Measurements from ENCODE around the gene BEND6.

The BEND6 gene

DNA sequence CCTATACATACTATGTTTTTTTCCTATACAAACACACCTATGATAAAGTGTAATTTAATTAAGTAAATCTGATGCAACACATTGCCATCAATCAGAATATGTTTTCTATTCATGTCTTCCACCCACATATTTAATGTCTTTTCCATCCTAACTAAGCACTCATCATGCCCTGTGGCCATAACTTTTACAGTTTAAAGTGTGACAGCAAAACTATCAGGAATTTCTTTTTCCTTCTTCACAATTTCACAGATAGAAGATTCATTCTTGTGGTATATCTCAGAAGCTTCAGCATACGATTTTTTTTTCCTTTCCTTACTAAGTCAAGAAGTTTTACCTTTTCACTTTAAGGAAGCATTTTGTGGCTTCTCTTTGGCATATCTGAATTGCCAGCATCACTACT lies 7.0 kb upstream of the BEND6 start:
- no peaks in the 10 kb centered on the region for H3K4me1 ChIP-seq
- H3K4me3 ChIP-seq (ENCODE audit: low read depth, low read length) = no peak overlapping the region
- no peak for TF ChIP-seq CTCF (IDR thresholded peaks at IDR 0.05; ENCODE audit: low read depth, low read length)
- no peaks in the 10 kb centered on the region for H3K9me3 ChIP-seq
- H3K36me3 ChIP-seq = no peaks in the 10 kb centered on the region
- DNase-seq = no peak
- peaks cover 5% of the 10 kb centered on the region for H3K27me3 ChIP-seq

- no peak for DNase-seq
- no peaks in the 10 kb centered on the region; the same call in 1 of the 2 replicates for H3K4me1 ChIP-seq
- no peaks in the 10 kb centered on the region for H3K9me3 ChIP-seq
- no peak overlapping the region for H3K4me3 ChIP-seq (ENCODE audit: low read depth, low read length)
- no peaks in the 10 kb centered on the region for H3K36me3 ChIP-seq
- H3K27me3 ChIP-seq = peaks cover 18% of the 10 kb centered on the region
- TF ChIP-seq CTCF (IDR thresholded peaks at IDR 0.05; ENCODE audit: low read depth, low read length) = no peak
Measured at GRCh38 chr6:56949265-56949664, 5.6 kb upstream of the BEND6 start.

DNA sequence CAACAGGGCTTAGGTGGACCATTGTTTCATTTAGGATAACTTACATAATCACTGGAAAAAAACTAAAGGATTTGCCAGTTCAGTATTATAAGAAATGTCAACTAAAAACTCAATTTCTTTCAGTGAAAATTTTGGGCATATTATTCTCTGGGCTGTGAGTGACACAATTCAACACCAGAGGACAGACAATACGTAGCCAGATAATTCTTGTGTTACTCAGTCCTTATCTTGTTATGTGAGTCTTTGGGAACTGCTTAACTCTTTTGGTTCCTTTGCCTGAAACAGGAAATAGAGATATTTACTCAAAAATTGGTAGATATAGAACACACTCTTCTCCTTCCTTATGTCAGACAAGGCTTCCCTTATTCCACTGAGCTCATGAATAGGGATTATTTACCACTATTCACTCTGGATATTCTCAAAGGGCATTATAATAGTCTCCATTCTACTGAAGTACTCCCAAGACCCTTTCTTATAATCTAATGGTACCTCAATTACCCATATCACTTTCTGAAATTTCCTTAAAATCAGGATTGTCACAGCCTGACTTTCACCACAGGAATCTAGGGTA lies 4.9 kb upstream of the BEND6 start:
- H3K27me3 ChIP-seq = peaks cover 21% of the 10 kb centered on the region
- TF ChIP-seq CTCF (IDR thresholded peaks at IDR 0.05; ENCODE audit: low read depth, low read length) = no peak
- no peaks in the 10 kb centered on the region for H3K36me3 ChIP-seq
- no peaks in the 10 kb centered on the region; the same call in 1 of the 2 replicates for H3K4me1 ChIP-seq
- no peaks in the 10 kb centered on the region for H3K9me3 ChIP-seq
- no peak for DNase-seq
- no peak overlapping the region for H3K4me3 ChIP-seq (ENCODE audit: low read depth, low read length)

DNA sequence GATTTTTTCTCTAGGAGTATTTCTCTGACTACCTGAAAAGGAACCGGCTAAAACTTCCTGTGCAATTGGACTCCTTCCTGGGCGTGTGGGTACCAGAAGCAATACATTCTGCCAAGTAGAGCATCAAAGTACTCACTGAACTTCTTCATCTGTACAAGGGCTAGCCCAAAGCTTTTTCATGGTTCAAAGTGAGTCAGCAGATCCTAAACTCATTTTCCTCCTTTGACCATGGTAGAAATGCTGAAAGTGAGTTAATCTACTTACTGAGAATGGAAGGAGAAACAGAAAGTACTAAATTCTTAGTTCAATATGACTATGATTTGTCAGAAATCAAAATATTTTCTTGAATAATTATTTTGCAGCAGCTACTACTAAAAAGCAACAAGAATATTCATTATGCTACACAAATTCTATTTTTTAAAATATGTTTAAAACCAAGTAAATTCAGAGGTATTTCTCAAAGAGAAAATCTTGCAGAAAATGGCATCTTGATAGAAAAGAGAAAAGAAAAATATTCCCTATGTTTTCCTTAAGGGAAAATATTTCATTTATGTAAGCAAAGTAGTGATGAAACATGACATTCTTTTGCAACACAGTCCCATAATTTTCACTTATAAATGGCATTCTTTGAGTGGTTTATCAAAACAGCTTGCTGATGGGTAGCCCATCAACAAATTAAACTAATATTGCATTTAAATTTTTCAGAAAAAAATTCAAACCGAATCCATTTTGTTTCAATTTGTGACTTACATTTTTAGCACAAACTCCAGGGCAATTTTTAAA lies 3.7 kb upstream of the BEND6 start:
- TF ChIP-seq CTCF (IDR thresholded peaks at IDR 0.05; ENCODE audit: low read depth, low read length) = no peak
- no peaks in the 10 kb centered on the region for H3K36me3 ChIP-seq
- no peaks in the 10 kb centered on the region; the same call in 1 of the 2 replicates for H3K4me1 ChIP-seq
- peaks cover 21% of the 10 kb centered on the region for H3K27me3 ChIP-seq
- no peak overlapping the region for H3K4me3 ChIP-seq (ENCODE audit: low read depth, low read length)
- no peaks in the 10 kb centered on the region for H3K9me3 ChIP-seq
- no peak for DNase-seq

- Histone ChIP-seq H3K36me3 (no peaks in the 10 kb centered on the region), H3K9me3 (no peaks in the 10 kb centered on the region), H3K27me3 (peaks cover 21% of the 10 kb centered on the region), H3K4me1 (no peaks in the 10 kb centered on the region; the same call in 1 of the 2 replicates), H3K4me3 (ENCODE audit: low read depth, low read length) (peak overlapping the region; percentile 68)
- TF ChIP-seq CTCF (IDR thresholded peaks at IDR 0.05; ENCODE audit: low read depth, low read length) = no peak
- DNase-seq = peak; percentile 6
Measured at GRCh38 chr6:56953597-56954402, 1.1 kb upstream of the BEND6 start.

Data from BE2C (cell line).